Trophoblast cell (in vitro differentiated cells and primary cell): ENCODE results near the gene DSTN.

Experiments used
- DNase-seq, 2 donors: peaks; one replicate each; pipeline ENCODE4 v3.0.0-alpha.2; 2016
- H2AFZ ChIP-seq: 2 replicates; pipeline ENCODE4 v1.6.1; 2013; ENCODE audit warnings: low read length, moderate library complexity, mild to moderate bottlenecking; ENCODE audit not compliant: insufficient read depth, poor library complexity
- H2AK5ac ChIP-seq: 2 replicates; pipeline ENCODE4 v1.6.1; 2013; ENCODE audit warnings: mild to moderate bottlenecking, low read length
- H2BK120ac ChIP-seq: 2 replicates; pipeline ENCODE4 v1.6.1; 2013; ENCODE audit warnings: low read length, mild to moderate bottlenecking, moderate library complexity; ENCODE audit not compliant: insufficient read depth, poor library complexity
- H2BK12ac ChIP-seq: 2 replicates; pipeline ENCODE4 v1.6.1; 2013; ENCODE audit warnings: mild to moderate bottlenecking, low read length, moderate library complexity
- H2BK5ac ChIP-seq: 2 replicates; pipeline ENCODE4 v1.6.1; 2013; ENCODE audit warnings: low read length, low read depth, moderate library complexity, mild to moderate bottlenecking; ENCODE audit not compliant: poor library complexity
- H3K14ac ChIP-seq: 2 replicates; pipeline ENCODE4 v1.6.1; 2013; ENCODE audit warnings: mild to moderate bottlenecking, low read length
- H3K18ac ChIP-seq: 2 replicates; pipeline ENCODE4 v1.6.1; 2013; ENCODE audit warnings: mild to moderate bottlenecking, low read length
- H3K23ac ChIP-seq: 2 replicates; pipeline ENCODE4 v1.6.1; 2013; ENCODE audit warnings: low read length
- H3K27ac ChIP-seq: 2 replicates; pipeline ENCODE4 v1.5.1; 2013; ENCODE audit warnings: low read depth, mild to moderate bottlenecking, inconsistent platforms, low read length, moderate library complexity
- H3K27me3 ChIP-seq: 2 replicates; pipeline ENCODE4 v1.6.1; 2013; ENCODE audit warnings: inconsistent platforms, mild to moderate bottlenecking, low read length, moderate library complexity; ENCODE audit not compliant: insufficient read depth
- H3K36me3 ChIP-seq, 2 experiments: 1 replicate in 1 of 2; 2 replicates in 1 of 2; pipeline ENCODE4 v1.6.1; 2013; ENCODE audit warnings: low read length in 2 of 2, mild to moderate bottlenecking in 2 of 2, moderate library complexity in 1 of 2; ENCODE audit not compliant: insufficient read depth in 2 of 2, control insufficient read depth in 1 of 2
- H3K4ac ChIP-seq: 2 replicates; pipeline ENCODE4 v1.6.1; 2013; ENCODE audit warnings: low read depth, mild to moderate bottlenecking, low read length, moderate library complexity
- H3K4me1 ChIP-seq, 2 experiments: 1 replicate in 1 of 2; 2 replicates in 1 of 2; pipeline ENCODE4 v1.6.1; 2013; ENCODE audit warnings: low read length in 2 of 2, mild to moderate bottlenecking in 2 of 2, moderate library complexity in 1 of 2; ENCODE audit not compliant: insufficient read depth in 2 of 2, control insufficient read depth in 1 of 2
- H3K4me2 ChIP-seq: 2 replicates; pipeline ENCODE4 v1.6.1; 2013; ENCODE audit warnings: inconsistent platforms, mild to moderate bottlenecking, low read length, moderate library complexity
- H3K4me3 ChIP-seq: 2 replicates; pipeline ENCODE4 v1.5.1; 2013; ENCODE audit warnings: mild to moderate bottlenecking, low read depth, low read length, inconsistent platforms
- H3K79me1 ChIP-seq: one replicate; pipeline ENCODE4 v1.6.1; 2013; ENCODE audit warnings: low read length
- H3K79me2 ChIP-seq: 2 replicates; pipeline ENCODE4 v1.6.1; 2013; ENCODE audit warnings: low read length, mild to moderate bottlenecking; ENCODE audit not compliant: control insufficient read depth, insufficient read depth, poor library complexity
- H3K9ac ChIP-seq: 2 replicates; pipeline ENCODE4 v1.6.1; 2013; ENCODE audit warnings: mild to moderate bottlenecking, low read length
- H3K9me3 ChIP-seq: 2 replicates; pipeline ENCODE4 v1.6.1; 2013; ENCODE audit warnings: low read depth, mild to moderate bottlenecking, control low read depth, inconsistent platforms, low read length; ENCODE audit not compliant: insufficient read depth
- H4K12ac ChIP-seq: 2 replicates; pipeline ENCODE4 v1.6.1; 2013; ENCODE audit warnings: low read depth, mild to moderate bottlenecking, low read length, moderate library complexity
- H4K8ac ChIP-seq: 2 replicates; pipeline ENCODE4 v1.6.1; 2013; ENCODE audit warnings: low read depth, mild to moderate bottlenecking, low read length, moderate library complexity
- H4K91ac ChIP-seq: one replicate; pipeline ENCODE4 v1.6.1; 2013; ENCODE audit warnings: low read depth, mild to moderate bottlenecking, low read length, moderate library complexity
- WGBS: extraction: QIAGEN DNeasy Blood & Tissue Kit; methylation state at CpG from one replicate; pipeline ENCODE4 v1.1.7; 2013; ENCODE audit warnings: missing lambda C conversion rate; ENCODE audit not compliant: insufficient read length, insufficient coverage; ENCODE audit errors: extremely low coverage; 5-methylcytosine and 5-hydroxymethylcytosine counted together

The DSTN gene

DNA sequence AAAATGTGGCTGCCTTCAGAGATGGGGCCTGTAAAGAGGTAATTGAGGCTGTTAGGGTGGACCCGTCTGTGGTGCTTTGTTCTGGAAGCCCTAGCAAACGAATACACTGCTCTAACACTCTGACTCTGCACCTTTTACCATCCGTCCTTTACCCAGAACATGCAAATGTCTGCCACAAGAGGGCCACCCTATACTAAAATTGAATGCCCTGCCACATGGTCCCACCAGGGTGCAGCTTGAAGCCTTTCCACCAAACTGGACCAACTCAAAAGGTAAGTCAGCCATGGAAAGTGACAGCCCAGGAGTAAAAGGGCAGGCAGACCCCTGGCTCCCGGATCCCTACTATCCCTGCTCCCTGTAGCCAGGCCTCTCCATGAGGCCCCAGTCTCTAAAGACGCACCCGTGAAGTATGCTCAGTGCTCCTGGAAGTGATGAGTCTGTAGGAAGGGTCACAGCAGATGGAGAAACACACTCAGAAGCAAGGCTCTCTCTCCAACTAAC lies 32.9 kb upstream of the DSTN start:
- peak overlapping the region; percentile 72 for H3K18ac ChIP-seq
- H4K12ac ChIP-seq, result peak overlapping the region; percentile 55
- peak overlapping the region; percentile 79 for H2BK120ac ChIP-seq
- peak overlapping the region; percentile 89 for H3K4ac ChIP-seq
- peaks cover 2% of the 10 kb centered on the region for H3K79me1 ChIP-seq
- H3K36me3 ChIP-seq, result no peaks in the 10 kb centered on the region
- H3K4me3 ChIP-seq, result no peak overlapping the region
- peak overlapping the region; percentile 96 for H2BK12ac ChIP-seq
- H3K79me2 ChIP-seq, result no peaks in the 10 kb centered on the region
- H4K91ac ChIP-seq, result peak overlapping the region; percentile 54
- no peak overlapping the region for H3K27ac ChIP-seq
- H3K9ac ChIP-seq, result no peak overlapping the region
- H2BK5ac ChIP-seq, result peak overlapping the region; percentile 59
- H3K23ac ChIP-seq, result no peak overlapping the region
- peak; percentile 75 to 88 for DNase-seq
- no peaks in the 10 kb centered on the region for H3K27me3 ChIP-seq
- H3K9me3 ChIP-seq, result no peaks in the 10 kb centered on the region
- H3K4me2 ChIP-seq, result no peak overlapping the region
- peak overlapping the region; percentile 87 for H2AFZ ChIP-seq
- H3K4me1 ChIP-seq, result peaks cover 0 to 3% of the 10 kb centered on the region in 2 experiments
- H3K14ac ChIP-seq, result peak overlapping the region; percentile 87
- no CpG with 5 or more reads among the region's 6 CpGs for WGBS
- H4K8ac ChIP-seq, result peak overlapping the region; percentile 48
- peak overlapping the region; percentile 88 for H2AK5ac ChIP-seq

DNA sequence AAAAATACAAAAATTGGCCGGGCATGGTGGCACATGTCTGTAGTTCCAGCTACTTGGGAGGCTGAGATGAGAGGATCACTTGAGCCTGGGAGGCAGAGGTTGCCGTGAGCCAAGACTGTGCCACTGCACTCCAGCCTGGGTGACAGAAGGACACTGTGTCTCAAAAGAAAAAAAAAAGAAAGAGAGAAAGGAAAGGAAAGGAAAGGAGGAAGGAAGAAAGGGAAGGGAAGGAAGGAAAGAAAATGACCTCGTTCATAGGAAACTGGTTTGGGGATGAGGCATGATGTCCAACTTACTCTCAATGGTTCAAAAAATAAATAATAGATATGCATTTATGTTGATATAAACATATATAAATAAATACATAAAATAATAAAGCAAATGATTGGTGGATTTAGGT lies 31.9 kb upstream of the DSTN start:
- Histone ChIP-seq H2BK12ac (peak overlapping the region; percentile 41), H4K91ac (no peak overlapping the region), H4K8ac (no peak overlapping the region), H3K4ac (no peak overlapping the region), H3K79me1 (peaks cover 2% of the 10 kb centered on the region), H2AK5ac (no peak overlapping the region), H3K9ac (no peak overlapping the region), H3K23ac (no peak overlapping the region), H3K4me1 (peaks cover 0 to 3% of the 10 kb centered on the region in 2 experiments), H3K79me2 (no peaks in the 10 kb centered on the region), H2AFZ (no peak overlapping the region), H4K12ac (no peak overlapping the region), H3K27me3 (no peaks in the 10 kb centered on the region), H3K36me3 (no peaks in the 10 kb centered on the region), H2BK5ac (no peak overlapping the region), H3K4me3 (no peak overlapping the region), H3K27ac (no peak overlapping the region), H3K4me2 (no peak overlapping the region), H3K9me3 (no peaks in the 10 kb centered on the region), H2BK120ac (no peak overlapping the region), H3K14ac (no peak overlapping the region), H3K18ac (no peak overlapping the region)
- WGBS, result no CpG with 5 or more reads among the region's 3 CpGs
- DNase-seq, result no peak

DNA sequence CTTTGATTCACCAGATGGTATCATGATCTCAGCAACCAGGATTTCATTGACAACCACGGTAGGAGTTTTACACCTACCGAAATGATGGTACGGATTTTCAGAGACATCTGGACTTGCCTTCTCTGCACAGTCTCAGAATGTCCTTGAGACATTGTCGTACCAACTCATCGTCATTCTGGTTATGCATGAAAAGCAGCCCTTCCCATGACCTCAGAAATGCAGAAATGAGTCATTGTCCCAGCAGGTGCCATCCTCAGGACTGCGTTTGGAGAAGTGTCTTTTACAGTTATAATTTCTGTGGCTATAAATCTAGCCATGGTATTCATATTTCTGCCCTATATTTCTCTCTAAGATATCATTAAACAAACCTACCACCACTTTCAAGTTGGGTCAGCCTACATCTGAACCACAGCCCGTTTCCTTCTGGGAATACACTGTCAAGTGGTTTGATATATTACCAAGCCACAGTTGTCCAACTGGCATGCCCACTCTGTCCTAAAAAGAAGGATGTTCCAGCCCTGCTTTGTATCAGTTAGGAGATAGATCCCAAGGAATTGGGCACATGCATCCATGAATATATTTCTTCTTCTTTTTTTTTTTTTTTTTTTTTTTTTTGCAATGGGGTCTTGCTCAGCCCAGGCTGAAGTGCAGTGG lies 31.2 kb upstream of the DSTN start:
- Histone ChIP-seq H4K12ac (no peak overlapping the region), H3K23ac (no peak overlapping the region), H3K27me3 (no peaks in the 10 kb centered on the region), H3K4me2 (no peak overlapping the region), H3K79me2 (no peaks in the 10 kb centered on the region), H3K9me3 (no peaks in the 10 kb centered on the region), H2BK120ac (no peak overlapping the region), H3K4me1 (peaks cover 0 to 3% of the 10 kb centered on the region in 2 experiments), H4K8ac (no peak overlapping the region), H3K36me3 (no peaks in the 10 kb centered on the region), H4K91ac (no peak overlapping the region), H2AK5ac (no peak overlapping the region), H3K4ac (no peak overlapping the region), H2AFZ (no peak overlapping the region), H3K9ac (no peak overlapping the region), H3K18ac (no peak overlapping the region), H3K14ac (no peak overlapping the region), H3K79me1 (peaks cover 2% of the 10 kb centered on the region), H2BK12ac (no peak overlapping the region), H2BK5ac (no peak overlapping the region), H3K4me3 (no peak overlapping the region), H3K27ac (no peak overlapping the region)
- WGBS, result no CpG with 5 or more reads among the region's 7 CpGs
- DNase-seq, result peak; percentile 73 to 89

DNA sequence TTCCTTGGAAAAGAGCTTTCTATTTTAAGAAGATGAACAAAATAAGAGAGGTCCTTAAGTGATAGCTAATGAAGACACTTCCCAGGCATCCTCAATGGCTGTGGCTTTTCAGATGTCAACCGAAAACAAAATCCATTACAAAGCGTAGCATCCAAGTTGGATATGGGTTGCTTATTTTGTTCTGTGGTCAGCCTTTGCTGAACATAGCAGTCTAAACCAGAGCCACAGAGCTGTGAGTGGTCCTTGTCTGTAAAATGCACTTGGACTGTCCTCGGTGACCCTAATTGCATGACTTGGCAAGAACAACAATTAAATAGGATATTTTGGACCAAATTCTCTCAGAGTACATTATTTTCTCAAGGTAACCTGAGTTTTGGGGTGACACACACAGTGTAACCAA lies 28.3 kb upstream of the DSTN start:
- no peak overlapping the region for H2BK12ac ChIP-seq

More for the DNA sequence above, 28.3 kb upstream of the DSTN start:
- no CpG with 5 or more reads among the region's 3 CpGs for WGBS
- Histone ChIP-seq H3K9me3 (no peaks in the 10 kb centered on the region), H2BK120ac (no peak overlapping the region), H3K14ac (no peak overlapping the region), H3K4me1 (peaks cover 6 to 10% of the 10 kb centered on the region in 2 experiments), H2BK5ac (no peak overlapping the region), H2AK5ac (no peak overlapping the region), H3K4ac (no peak overlapping the region), H4K8ac (no peak overlapping the region), H3K79me1 (peaks cover 4% of the 10 kb centered on the region), H2AFZ (no peak overlapping the region), H3K4me2 (no peak overlapping the region), H4K12ac (no peak overlapping the region), H3K23ac (no peak overlapping the region), H3K27ac (no peak overlapping the region), H3K36me3 (no peaks in the 10 kb centered on the region), H4K91ac (no peak overlapping the region), H3K9ac (no peak overlapping the region), H3K18ac (no peak overlapping the region), H3K27me3 (no peaks in the 10 kb centered on the region), H3K79me2 (no peaks in the 10 kb centered on the region), H3K4me3 (no peak overlapping the region)
- no peak for DNase-seq
